NK-92 (cell line): Measurements from ENCODE around the gene ADH1A.
"Not testable (repeated sequence)": the region's sequence is repeated elsewhere in the genome, so short reads cannot be mapped to it uniquely, and the experiment has no call there.

Source experiments
- DNase-seq: peaks from one replicate; lab custom pipeline; 2025; ENCODE audit not compliant: unreplicated experiment; lab: John Stamatoyannopoulos, UW

Gene ADH1A

GRCh38 chr4:99282731-99283130, 8.1 kb downstream of the ADH1A start:
- DNase-seq: no peak

DNA sequence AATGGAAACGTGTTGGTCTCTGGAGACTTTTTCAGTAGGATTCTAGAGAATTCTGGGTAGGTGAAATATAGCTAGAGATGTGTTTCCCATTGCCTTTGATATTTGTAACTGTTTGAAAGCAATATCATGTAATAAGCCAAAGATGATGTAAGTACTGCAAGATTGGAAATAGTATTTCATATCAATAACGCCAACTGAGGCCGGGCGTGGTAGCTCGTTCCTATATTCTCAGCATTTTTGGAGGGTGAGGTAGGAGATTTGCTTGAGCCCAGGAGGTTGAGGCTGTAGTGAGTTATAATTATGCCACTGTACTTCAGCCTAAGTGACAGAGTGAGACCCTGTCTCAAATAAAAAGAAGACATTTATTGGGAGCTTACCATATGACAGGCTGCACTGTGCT, 9.5 kb downstream of the ADH1A start:
- no peak for DNase-seq

DNA sequence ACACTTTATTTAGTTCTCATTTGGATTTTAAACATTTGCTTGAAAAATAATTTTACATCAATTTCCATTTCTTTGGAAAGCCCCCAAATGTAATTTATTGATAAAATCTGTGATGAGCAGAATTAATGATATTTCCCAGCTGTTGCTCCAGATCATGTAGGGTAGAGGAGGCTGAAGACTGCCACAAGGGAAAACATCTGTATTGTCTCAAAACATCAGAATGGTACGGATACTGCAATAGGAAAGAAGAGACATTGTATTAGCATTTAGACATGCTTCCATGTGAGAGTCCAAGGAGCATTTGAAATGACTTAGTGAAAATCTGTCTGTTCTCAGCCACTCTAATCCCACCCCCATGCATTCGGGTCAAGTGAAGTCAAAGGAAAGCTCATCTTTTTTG, 14.4 kb downstream of the ADH1A start:
- no peak for DNase-seq

- no peak for DNase-seq
Observed at GRCh38 chr4:99275885-99276284, 14.9 kb downstream of the ADH1A start.

- DNase-seq: no peak
Observed at GRCh38 chr4:99275050-99275449, 15.7 kb downstream of the ADH1A start.

DNA sequence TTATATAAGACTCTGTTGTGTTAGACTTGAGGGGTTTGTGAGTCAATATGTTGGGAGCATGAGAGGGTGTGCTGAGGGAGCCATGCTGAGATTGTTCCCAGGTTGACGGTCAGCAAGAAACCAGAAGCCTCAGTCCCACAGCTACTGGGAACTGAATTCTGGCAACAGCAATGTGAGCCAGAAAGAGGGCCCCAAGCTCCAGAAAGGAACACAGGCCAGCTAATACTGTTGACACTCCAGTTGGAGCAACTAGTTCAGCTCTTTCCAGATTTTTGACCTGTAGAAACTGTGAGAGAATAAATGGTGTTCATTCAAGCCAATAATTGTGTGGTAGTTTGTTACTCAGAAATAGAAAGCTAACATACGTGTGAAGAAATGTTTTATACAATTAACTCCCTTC, 17.1 kb downstream of the ADH1A start:
- DNase-seq: no peak

GRCh38 chr4:99264927-99265326, 25.9 kb downstream of the ADH1A start:
- DNase-seq: no peak

GRCh38 chr4:99252746-99253145, 38.0 kb downstream of the ADH1A start:
- DNase-seq: no peak

DNA sequence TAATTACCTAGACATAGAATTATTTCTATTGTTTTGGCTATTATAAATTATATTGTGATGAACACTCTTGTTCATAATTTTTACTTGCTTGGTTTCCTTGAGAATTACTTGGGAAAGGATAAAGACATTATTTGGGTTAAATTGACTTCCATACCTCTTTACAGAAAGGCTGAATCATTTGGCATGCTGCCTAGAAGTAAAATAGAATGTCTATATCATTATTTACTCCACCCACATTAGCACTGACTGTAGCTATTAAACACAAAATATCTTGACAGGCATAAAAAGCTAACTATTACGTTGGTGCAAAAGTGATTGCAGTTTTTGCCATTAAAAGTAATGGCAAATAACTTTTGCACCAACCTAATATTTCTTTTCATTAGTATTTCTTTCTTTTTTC, 42.1 kb downstream of the ADH1A start:
- DNase-seq: no peak

DNA sequence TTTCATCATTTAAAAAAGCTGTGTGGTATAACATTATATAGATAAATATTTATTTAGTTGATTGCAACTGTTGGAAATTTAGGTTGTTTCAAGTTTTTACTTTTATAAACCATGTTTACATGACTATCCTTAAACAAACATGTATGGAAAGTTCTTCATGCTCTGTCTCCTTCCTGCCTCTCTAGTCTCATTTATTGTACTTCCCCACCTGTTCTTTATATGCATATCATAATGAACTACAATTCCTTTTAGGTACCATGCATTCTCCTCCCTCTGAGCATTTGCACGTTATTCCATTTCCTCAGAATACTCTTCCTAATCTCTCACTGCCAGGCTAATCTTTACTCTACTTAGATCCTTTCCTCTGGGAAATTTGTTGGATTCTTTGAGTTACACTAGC, 54.8 kb downstream of the ADH1A start:
- no peak for DNase-seq

GRCh38 chr4:99234331-99235010, 56.3 kb downstream of the ADH1A start:
- DNase-seq: no peak

DNA sequence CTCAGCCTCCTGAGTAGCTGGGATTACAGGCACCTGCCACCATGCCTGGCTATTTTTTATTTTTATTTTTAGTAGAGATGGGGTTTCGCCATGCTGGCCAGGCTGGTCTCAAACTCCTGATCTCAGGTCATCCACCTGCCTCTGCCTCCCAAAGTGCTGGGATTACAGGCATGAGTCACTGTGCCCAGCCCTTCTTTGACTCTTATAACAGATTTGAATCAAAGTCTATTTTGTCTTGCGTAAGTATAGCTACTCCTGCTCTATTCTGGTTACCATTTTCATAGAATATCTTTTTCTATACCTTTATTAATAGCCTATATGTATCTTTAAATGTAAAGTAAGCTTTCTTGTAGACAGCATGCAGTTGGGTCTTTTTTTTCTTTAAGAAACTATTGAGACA, 57.4 kb downstream of the ADH1A start:
- DNase-seq: not testable (repeated sequence)

DNA sequence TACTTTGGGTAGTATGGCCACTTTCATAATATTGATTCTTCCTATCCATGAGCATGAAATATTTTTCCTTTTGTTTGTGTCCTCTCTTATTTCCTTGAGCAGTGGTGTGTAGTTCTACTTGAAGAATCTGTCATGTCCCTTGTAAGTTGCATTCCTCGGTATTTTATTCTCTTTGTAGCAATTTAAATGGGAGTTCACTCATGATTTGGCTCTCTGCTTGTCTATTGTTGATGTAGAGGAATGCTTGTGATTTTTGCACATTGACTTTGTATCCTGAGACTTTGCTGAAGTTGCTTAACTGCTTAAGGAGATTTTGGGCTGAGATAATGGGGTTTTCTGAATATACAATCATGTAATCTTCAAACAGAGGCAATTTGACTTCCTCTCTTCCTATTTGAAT, 62.1 kb downstream of the ADH1A start:
- DNase-seq: not testable (repeated sequence)

DNA sequence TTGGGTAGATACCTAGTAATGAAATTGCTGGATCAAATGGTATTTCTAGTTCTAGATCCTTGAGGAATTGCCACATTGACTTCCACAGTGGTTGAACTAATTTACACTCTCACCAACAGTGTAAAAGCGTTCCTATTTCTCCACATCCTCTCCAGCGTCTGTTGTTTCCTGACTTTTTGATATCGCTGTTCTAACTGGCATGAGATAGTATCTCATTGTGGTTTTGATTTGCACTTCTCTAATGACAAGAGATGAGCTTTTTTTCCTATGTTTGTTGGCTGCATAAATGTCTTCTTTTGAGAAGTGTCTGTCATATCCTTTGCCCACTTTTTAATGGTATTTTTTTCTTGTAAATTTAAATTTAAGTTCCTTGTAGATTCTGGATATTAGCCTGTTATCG, 63.1 kb downstream of the ADH1A start:
- DNase-seq: not testable (repeated sequence)
